Rectal smooth muscle tissue (tissue), 1 donor: ENCODE measurements around the gene ARAP1.

Experiments
- H3K27ac ChIP-seq: one replicate; pipeline ENCODE4 v1.7.0; 2013; ENCODE audit warnings: low read depth, low read length, inconsistent platforms
- H3K27me3 ChIP-seq: one replicate; pipeline ENCODE4 v1.7.0; 2013; ENCODE audit warnings: low read length; ENCODE audit not compliant: control insufficient read depth, insufficient read depth
- H3K36me3 ChIP-seq: one replicate; pipeline ENCODE4 v1.7.0; 2013; ENCODE audit warnings: low read length; ENCODE audit not compliant: control insufficient read depth, insufficient read depth
- H3K4me1 ChIP-seq: one replicate; pipeline ENCODE4 v1.7.0; 2013; ENCODE audit warnings: low read length; ENCODE audit not compliant: control insufficient read depth, insufficient read depth
- H3K4me3 ChIP-seq: one replicate; pipeline ENCODE4 v1.7.0; 2013; ENCODE audit warnings: low read length
- H3K9ac ChIP-seq: one replicate; pipeline ENCODE4 v1.7.0; 2013; ENCODE audit warnings: low read length

ARAP1 gene

DNA sequence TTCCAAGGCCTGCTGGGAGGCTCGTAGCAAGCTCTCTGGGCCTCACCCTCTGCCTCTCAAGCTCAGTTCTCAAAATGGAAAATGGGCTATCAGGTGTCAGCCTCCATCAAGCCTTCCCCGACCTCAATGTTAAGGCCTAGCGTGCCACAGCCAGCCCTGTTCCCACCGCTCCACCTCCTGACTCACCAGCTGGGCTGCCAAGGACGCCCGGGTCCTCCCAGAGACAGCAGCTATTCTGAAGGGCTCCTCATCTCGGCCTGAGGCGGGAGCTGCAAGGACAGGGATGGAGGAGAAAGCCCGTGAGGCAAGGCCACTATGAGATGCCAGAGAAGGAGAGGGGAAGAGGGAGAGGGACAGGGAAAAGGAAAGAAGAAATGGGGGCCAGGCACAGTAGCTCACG, 19.9 kb downstream of the ARAP1 start:
- H3K27ac ChIP-seq: no peak overlapping the region
- no peak overlapping the region for H3K4me3 ChIP-seq
- no peaks in the 10 kb centered on the region for H3K27me3 ChIP-seq
- no peak overlapping the region for H3K9ac ChIP-seq
- H3K4me1 ChIP-seq: peaks cover 7% of the 10 kb centered on the region
- H3K36me3 ChIP-seq: peaks cover 2% of the 10 kb centered on the region

DNA sequence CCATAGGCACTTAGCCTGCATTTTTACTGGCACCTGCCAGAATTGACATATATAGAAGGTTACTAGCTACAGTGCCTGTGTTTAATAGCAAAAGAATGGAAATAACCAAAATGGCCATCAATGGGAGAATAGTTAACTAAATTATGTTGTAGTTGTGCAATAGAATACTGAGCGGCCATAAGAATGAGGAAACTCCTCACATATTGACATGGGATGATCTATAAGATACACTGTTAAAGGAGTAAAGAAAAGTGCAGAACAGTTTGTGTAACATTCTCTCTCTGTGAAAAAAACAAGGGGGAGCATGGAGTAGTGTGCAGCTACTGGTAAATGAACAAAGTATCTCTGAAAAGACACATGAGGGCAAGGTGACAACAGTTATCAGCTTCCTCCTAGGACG, 21.5 kb downstream of the ARAP1 start:
- no peaks in the 10 kb centered on the region for H3K27me3 ChIP-seq
- peaks cover 2% of the 10 kb centered on the region for H3K36me3 ChIP-seq
- H3K9ac ChIP-seq: no peak overlapping the region
- no peak overlapping the region for H3K27ac ChIP-seq
- H3K4me3 ChIP-seq: no peak overlapping the region
- peaks cover 3% of the 10 kb centered on the region for H3K4me1 ChIP-seq

DNA sequence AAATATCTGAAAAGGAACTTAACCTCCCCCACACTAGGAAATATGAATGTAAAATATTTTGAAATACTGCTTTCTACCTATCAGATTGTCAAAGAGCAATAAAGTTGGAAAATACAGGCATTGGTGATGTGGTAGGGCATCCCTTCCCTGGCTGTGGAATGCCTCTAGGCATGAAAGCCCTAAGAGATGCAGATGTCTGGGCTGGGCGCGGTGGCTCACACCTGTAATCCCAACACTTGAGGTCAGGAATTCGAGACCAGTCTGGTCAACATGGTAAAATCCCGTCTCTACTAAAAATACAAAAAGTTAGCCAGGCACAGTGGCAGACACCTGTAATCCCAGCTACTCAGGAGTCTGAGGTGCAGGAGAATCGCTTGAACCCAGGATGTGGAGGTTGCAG, 22.0 kb downstream of the ARAP1 start:
- H3K4me1 ChIP-seq: peaks cover 6% of the 10 kb centered on the region
- peaks cover 2% of the 10 kb centered on the region for H3K36me3 ChIP-seq
- H3K27ac ChIP-seq: no peak overlapping the region
- H3K27me3 ChIP-seq: no peaks in the 10 kb centered on the region
- H3K9ac ChIP-seq: no peak overlapping the region
- H3K4me3 ChIP-seq: no peak overlapping the region

DNA sequence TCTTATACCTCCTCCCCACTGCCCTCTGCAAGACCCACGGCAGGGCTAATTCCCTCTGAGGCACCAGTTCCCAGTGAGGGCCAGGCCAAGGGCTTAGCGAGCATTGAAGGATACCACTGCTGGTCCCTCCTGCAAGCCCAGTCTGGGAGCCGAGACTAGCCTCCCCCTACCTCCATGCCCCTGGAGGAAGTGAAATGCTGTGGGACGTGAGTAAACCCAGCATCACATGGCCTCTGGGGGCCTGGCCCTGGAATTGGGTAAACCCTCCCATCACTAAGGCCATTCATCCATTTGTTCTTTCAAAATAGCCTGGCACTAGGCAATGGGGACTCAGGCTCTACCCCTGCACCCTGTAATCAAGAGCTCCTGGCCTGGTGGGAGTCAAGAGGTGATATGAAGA, 24.7 kb downstream of the ARAP1 start:
- Histone ChIP-seq H3K4me1 (peaks cover 6% of the 10 kb centered on the region), H3K27me3 (no peaks in the 10 kb centered on the region)

DNA sequence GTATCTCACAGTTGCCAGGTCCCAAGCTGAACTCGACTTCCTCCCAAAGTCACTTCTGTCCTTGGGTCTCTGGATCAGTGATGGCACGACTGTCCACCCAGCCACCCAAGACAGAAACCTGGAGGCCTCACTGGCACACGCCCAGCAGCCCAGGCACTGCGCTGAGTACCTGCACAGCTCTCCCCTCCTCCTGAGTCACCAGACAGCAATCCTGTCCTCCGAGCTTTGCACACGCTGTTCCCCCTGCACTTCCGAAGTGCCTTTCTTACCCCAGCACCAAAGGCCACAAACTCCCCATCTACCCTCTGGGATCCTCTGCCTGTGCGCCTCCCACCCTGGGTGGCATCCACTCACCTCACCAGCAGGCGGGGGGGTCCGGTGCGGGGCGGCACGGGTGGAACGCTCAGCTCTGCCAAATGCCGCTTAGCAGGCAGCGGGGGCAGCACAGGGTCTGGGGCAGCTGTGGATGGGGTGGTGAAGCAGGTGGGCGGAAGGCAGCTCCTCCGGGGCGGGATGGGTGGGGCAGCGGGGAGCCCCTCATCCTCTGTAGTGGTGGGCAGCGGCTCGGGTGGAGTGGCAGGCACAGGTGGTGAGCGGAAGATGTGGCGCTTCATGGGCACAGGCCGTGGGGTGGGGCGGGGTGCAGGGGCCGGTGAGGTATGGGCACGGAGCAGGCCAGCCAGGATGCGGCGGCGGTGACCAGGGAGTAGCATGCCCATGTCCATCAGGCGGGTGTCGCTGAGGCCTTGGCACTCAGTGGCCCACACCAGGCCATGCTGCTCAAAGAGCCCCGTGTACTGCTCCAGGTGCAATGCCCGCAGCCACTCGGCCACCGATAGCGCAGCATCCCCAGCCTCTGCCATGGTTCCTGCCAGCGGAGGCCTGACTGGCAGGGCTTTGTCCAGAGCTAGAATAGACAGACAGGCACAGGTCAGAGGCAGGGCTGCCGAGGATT, 25.7 kb downstream of the ARAP1 start:
- no peaks in the 10 kb centered on the region for H3K27me3 ChIP-seq
- no peaks in the 10 kb centered on the region for H3K36me3 ChIP-seq
- peaks cover 7% of the 10 kb centered on the region for H3K4me1 ChIP-seq
- H3K9ac ChIP-seq: no peak overlapping the region
- H3K4me3 ChIP-seq: no peak overlapping the region
- no peak overlapping the region for H3K27ac ChIP-seq

More for the DNA sequence above, 24.7 kb downstream of the ARAP1 start:
- Histone ChIP-seq H3K27ac (no peak overlapping the region), H3K36me3 (peaks cover 2% of the 10 kb centered on the region), H3K4me3 (no peak overlapping the region), H3K9ac (no peak overlapping the region)

DNA sequence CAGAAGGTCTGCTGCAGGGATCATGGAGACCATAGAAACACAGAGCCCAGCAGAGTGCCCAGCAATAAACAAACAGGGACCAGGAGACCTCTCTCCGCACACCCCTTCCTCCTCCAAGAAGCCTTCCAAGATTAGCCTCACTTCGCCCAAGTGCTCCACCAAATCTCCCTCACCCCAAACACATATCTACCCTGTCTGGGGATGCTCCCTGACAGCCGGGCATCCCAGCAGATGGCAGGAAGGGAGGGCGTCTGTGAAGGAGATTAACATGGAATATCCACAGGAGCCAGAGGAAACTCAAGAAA, 26.5 kb downstream of the ARAP1 start:
- no peak overlapping the region for H3K4me3 ChIP-seq
- no peaks in the 10 kb centered on the region for H3K27me3 ChIP-seq
- no peaks in the 10 kb centered on the region for H3K36me3 ChIP-seq
- H3K27ac ChIP-seq: no peak overlapping the region
- peaks cover 13% of the 10 kb centered on the region for H3K4me1 ChIP-seq
- H3K9ac ChIP-seq: no peak overlapping the region

DNA sequence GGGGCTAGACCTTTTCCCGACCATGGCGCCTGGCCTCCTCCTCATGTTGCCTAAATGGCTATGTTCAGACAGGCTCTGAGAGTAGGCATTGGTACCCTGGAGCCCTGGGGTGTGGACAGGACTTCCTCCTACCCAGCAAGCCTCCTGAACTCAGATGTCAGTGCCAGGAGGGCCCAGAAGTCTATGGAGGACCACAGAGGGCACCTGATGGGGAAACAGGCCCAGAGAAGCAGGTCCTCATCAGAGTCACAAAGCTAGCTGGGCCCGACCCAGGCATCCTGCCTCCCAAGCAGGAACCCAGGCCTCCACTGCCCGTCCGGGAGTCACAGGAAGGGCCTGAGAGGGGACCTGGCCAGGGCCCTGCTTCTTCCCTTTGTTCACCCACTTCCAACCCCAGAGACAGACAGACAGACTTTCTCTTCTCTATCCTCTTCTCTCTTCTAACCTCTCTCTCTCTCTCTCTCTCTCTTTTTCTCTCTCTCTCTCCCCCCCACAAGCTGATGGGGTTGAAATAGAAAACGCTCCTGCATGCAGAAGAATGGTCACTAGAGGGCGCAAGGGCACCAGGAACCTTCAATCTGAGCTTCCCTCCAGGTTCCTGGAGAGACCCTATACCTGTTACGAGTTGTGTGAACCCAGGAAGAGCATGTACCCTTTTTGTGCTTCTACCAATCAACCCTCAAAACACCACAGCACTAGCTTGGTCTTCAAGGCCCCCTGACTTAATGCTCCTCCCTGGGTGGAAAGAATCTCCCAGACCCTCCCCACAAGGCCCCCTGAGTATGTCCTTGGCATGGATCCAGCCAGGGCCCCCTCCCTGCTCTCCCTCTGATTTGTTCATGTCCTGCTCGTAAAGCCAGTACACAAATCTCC, 27.1 kb downstream of the ARAP1 start:
- no peak overlapping the region for H3K4me3 ChIP-seq
- peaks cover 18% of the 10 kb centered on the region for H3K4me1 ChIP-seq
- no peaks in the 10 kb centered on the region for H3K36me3 ChIP-seq
- no peak overlapping the region for H3K27ac ChIP-seq
- H3K27me3 ChIP-seq: no peaks in the 10 kb centered on the region
- no peak overlapping the region for H3K9ac ChIP-seq

DNA sequence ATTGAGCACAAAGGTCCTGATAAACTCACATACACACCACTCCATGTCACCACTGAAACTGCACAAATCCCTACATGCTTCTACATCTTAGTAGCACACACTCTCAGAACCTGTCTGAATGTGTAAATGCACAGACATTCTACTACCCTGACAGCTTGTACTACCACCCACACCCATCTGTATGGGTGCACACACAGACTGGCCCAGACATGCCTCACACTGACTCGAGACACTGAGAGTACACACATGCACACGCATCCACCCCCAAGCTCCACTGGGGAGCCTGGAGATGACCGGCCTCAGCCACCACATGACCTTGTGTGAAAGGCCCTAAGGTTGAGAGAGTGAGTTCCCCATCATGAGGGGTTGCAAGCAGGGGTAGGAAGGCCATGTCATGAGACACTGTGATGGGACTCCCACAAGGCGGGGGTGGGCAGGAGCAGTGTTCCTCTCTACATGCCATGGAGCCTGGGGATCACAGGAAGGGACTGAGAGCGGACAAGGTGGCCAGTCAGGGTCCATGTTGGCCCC, 28.1 kb downstream of the ARAP1 start:
- H3K9ac ChIP-seq: no peak overlapping the region
- H3K27me3 ChIP-seq: no peaks in the 10 kb centered on the region
- no peak overlapping the region for H3K4me3 ChIP-seq
- H3K4me1 ChIP-seq: peaks cover 25% of the 10 kb centered on the region
- no peaks in the 10 kb centered on the region for H3K36me3 ChIP-seq
- H3K27ac ChIP-seq: no peak overlapping the region

DNA sequence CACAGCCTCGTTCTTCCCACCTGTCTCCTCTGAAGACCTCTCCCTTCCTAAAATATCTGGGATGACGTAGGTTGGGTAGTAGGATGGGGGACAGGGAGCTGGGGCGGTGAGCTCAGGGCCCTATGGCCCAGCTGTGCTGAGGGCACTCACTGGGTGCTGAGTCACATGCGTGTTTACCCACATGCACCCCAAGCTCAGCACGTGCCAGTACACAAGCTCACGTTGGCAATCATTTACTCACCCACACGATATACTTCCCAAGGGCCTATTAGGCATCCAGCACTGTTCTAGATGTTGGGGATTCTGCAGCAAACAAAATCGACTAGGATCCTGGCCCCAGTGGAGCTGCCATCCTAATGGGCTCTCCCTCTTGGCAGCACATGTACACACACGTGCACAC, 28.7 kb downstream of the ARAP1 start:
- no peak overlapping the region for H3K4me3 ChIP-seq
- no peak overlapping the region for H3K27ac ChIP-seq
- H3K36me3 ChIP-seq: no peaks in the 10 kb centered on the region
- peaks cover 25% of the 10 kb centered on the region for H3K4me1 ChIP-seq
- H3K9ac ChIP-seq: no peak overlapping the region
- H3K27me3 ChIP-seq: no peaks in the 10 kb centered on the region

DNA sequence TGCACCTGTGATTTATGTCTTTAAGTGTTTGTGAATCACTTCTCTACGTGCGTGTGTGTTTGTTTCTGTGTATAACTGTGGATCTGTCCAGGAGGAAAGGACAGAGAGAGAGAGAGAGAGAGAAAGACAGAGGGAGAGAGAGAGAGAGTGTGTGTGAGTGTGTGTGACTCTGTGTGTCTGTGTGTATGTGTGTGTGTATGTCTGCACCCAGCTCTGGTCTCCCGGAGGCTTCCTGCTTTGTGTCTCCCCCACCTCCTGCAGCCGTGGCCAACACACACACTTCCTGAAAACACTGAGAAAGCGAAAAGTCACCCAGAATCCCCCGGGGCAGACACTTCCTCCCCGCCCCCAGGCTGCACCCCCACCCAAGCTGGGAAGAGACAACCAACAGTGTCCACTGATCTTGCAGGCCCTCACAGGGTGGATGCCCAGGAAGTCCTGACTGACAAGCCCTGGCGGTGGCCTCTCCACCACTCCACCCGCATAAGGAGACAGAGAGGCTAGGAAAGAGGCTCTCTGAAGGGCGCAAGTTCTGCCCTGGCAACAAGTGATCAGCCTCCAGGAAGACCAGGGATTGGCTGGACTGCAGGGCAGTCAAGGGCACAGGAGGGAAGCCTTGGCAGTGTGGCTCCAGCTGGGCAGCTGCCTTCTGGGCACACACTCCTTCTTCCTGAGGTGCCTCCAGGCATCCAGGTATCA, 30.0 kb downstream of the ARAP1 start:
- Histone ChIP-seq H3K4me3 (peak overlapping the region; percentile 92), H3K27ac (peak overlapping the region; percentile 88), H3K36me3 (peaks cover 2% of the 10 kb centered on the region), H3K4me1 (peaks cover 25% of the 10 kb centered on the region), H3K9ac (peak overlapping the region; percentile 66), H3K27me3 (no peaks in the 10 kb centered on the region)

DNA sequence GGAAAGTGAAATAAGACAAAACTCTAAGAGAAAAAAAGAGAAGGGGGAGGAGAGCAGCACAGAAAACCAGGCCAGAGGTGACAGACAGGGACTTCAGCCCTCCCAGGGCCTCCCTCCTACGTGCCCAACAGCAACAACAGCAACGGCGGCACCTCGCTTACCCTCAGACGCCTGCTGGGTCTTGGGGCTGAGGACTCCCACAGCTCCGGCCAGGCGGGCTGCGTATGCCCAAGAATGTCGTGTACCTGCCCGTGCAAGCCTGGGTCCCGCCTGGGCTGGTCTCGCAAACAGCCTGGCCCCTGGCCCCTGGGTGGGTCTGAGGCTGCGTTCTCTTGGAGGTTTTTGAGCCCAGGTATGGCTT, 30.5 kb downstream of the ARAP1 start:
- peak overlapping the region; percentile 88 for H3K27ac ChIP-seq
- no peaks in the 10 kb centered on the region for H3K27me3 ChIP-seq
- peak overlapping the region; percentile 66 for H3K9ac ChIP-seq
- peaks cover 2% of the 10 kb centered on the region for H3K36me3 ChIP-seq
- peak overlapping the region; percentile 92 for H3K4me3 ChIP-seq
- H3K4me1 ChIP-seq: peaks cover 27% of the 10 kb centered on the region

DNA sequence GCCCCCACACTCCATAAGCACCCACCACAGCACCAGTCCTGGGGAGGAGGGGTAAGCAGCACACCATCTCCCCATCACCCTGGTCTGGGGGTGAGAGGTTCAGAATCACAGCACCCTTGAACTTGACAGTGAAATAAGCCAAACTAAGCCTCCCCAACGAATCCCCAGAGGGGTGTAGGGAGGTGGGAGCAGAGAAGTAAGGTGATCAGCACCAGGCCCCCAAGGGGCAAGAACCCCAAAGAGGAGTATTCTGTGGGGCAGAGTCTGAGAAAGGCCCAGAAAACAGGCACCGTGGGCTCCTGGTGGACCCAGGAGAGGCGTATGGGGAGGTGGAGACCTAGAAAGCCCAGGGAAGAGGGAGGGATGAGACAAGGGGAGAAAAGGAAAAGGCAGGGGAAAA, 30.9 kb downstream of the ARAP1 start:
- H3K36me3 ChIP-seq: peaks cover 2% of the 10 kb centered on the region
- peak overlapping the region; percentile 11 for H3K27ac ChIP-seq
- H3K4me1 ChIP-seq: peaks cover 29% of the 10 kb centered on the region
- H3K4me3 ChIP-seq: peak overlapping the region; percentile 92
- H3K9ac ChIP-seq: peak overlapping the region; percentile 66
- no peaks in the 10 kb centered on the region for H3K27me3 ChIP-seq
